Fibroblast of skin of scalp (primary cell): ENCODE measurements around the gene RSRC1.
A peak's percentile ranks its signal among the peaks of the same experiment; 100 is the strongest.

Experiments
- DNase-seq: peaks from one replicate; pipeline ENCODE4 v3.0.0-alpha.2; 2013

RSRC1 gene

GRCh38 chr3:158405507-158405906, 295.6 kb downstream of the RSRC1 start:
- DNase-seq, result no peak

GRCh38 chr3:158407844-158408517, 298.1 kb downstream of the RSRC1 start:
- DNase-seq, result no peak

DNA sequence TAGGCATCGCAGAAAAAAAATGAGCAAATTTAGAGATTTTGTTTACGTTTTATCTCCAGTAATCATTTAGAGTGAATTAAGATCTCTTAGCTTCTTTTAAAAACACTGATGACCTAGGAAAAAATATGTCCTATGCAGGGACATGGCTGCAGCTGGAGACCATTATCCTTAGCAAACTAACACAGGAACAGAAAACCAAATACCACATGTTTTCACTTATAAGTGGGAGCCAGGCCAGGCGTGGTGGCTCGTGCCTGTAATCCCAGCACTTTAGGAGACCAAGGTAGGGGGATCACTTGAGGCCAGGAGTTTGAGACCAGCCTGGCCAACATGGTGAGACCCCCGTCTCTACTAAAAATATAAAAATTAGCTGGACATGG, 298.6 kb downstream of the RSRC1 start:
- peak; percentile 35 for DNase-seq

GRCh38 chr3:158418035-158418434, 308.1 kb downstream of the RSRC1 start:
- DNase-seq, result no peak

DNA sequence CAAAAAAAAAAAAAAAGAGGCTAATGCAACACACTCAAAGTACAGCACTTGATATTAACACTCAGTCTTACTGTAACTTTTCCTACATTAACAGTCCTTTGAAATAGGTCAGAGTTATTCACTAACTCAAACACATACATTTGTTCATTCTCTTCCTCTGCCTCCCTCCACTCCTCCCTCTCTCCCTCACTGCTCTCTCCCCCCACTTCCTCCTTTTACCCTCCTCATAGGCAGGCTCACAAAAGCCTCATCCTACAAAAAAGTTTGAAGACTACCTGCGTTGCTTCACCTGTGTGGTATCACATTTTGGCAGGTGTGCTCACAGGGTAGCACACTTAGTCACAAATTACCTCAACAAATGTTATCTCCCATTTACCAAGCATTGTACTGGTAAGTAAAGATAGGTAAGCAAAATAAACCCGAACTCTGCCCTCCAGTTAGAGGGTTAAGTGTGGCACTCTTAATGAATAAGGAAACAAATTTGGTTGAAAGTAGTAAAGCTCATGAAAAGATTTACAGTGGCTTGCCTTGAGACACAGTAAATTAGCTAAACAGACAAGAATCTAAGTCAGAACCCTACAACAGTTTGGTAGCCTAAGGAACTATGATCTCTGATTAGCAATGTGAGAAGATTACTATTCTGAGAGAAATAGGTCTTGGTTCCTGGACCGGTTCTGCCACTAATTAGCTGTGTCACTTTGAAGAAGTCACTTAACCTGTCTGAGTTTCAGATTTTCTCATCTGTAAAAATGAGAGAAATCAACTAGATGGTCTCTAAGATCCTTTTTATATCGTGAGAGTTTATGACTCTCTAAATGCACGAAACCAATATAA, 310.1 kb downstream of the RSRC1 start:
- no peak for DNase-seq

- DNase-seq, result peak; percentile 12
Observed at GRCh38 chr3:158420654-158421396, 310.9 kb downstream of the RSRC1 start.

DNA sequence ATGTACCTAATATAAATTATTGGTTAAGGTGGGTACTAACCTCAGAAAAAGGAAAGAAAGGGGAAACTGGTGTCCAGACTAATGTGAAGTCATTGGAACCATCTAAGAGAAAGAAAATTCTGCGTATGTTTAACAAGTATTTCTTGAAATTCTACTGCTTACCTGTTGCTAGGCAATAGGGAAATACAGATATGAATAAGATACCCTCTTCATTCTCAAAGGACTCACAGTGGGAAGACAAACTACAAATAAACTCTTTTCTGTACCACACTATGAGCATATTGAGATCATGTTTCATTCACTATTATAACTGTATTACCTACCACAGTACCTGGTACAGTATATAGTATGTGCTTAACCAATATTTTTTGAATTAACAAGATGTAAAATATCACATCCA, 320.6 kb downstream of the RSRC1 start:
- DNase-seq, result no peak

GRCh38 chr3:158430968-158431367, 321.1 kb downstream of the RSRC1 start:
- peak; percentile 26 for DNase-seq

GRCh38 chr3:158431829-158432228, 321.9 kb downstream of the RSRC1 start:
- no peak for DNase-seq

- DNase-seq, result peak; percentile 75
Observed at GRCh38 chr3:158434412-158435038, 324.6 kb downstream of the RSRC1 start.

DNA sequence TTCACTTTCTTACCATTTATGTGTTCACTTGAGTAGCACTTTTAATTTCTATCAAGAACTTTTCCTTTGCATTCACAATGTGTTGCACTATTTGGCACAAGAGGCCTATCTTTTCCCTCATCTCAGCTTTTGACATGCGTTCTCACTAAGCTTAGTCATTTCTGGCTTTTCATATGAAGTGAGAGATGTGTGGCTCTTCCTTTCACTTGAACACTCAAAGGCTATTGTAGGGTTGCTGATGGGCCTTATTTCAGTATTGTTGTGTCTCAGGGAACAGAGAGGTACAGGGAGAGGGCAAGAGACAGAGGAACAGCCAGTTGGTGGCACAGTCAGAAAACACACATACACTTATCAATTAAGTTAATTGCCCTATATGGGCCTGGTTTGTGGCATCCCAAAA, 333.7 kb downstream of the RSRC1 start:
- DNase-seq, result no peak

DNA sequence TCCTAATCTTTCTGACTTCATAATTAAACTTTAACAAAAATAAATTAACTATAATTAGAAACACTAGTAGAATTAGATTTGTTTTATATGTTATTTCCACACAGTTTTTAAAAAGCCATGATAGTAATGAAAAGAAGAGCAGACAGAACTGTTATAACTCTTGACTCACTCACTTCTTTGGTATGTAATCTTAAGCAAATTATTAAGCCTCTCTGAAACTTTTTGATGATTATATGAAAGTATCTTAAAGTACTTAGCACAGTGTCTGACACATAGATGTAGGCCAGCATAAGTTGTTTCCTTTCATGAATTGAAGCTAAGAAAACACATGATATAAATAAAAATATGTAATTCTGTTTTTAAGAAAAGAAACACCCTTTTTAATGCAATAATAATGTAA, 337.5 kb downstream of the RSRC1 start:
- DNase-seq, result no peak

GRCh38 chr3:158451405-158452055, 341.6 kb downstream of the RSRC1 start:
- no peak for DNase-seq

- DNase-seq, result no peak
Observed at GRCh38 chr3:158452334-158452733, 342.4 kb downstream of the RSRC1 start.

DNA sequence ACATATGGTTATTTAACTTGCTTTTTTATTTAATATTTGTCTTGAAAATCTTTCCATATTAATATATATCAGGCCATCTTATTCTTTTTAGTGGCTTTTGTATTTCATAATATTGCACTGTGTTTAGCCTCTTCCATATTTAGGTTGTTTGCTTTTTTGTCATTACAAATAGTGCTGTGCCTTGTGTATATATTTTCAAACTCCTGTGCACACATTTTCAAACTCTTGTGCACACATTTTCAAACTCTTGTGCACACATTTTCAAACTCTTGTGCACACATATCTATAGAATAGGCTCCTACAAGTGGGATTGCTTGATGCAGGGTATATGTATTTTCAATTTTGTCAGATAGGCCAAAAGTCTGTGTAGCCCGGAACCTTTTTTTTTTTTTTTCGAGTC, 343.1 kb downstream of the RSRC1 start:
- DNase-seq, result no peak

- no peak for DNase-seq
Observed at GRCh38 chr3:158453865-158454264, 344.0 kb downstream of the RSRC1 start.

DNA sequence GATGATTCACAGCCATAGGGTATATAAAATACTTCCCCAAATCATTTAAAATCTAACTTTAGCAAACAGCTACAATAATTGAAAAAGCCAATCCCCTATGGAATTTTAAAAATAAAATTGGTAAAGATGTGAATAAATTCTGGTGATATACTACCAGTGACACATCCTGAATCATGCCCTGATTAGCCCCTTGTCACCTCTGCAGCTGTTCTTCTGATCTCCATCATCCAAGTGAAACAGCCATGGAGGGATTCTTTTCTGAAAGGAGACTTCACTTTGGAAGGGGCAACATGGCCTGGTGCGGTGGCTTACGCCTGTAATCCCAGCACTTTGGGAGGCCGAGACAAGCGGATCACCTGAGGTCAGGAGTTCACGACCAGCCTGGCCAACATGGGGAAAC, 345.5 kb downstream of the RSRC1 start:
- no peak for DNase-seq

- no peak for DNase-seq
Observed at GRCh38 chr3:158456114-158456513, 346.2 kb downstream of the RSRC1 start.

DNA sequence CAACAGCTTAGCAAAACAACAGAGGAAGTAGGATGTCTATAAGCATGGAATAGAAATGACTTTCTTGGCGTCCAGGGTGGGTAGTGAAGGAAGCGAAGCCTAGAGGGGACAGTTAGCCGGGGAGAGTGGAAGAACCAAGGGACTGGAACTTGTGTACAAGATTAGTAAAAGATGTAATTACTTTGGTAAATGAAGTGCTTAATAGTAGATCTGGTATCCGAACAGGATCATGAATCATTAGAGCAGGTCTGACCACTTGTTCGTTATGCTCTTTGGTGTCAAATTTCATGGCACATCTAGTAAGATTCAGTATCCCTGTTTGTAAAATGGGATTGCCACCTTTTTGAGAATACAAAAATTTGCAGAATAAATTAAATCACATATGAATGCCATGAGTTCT, 348.6 kb downstream of the RSRC1 start:
- no peak for DNase-seq

- no peak for DNase-seq
Observed at GRCh38 chr3:158460926-158461325, 351.0 kb downstream of the RSRC1 start.

DNA sequence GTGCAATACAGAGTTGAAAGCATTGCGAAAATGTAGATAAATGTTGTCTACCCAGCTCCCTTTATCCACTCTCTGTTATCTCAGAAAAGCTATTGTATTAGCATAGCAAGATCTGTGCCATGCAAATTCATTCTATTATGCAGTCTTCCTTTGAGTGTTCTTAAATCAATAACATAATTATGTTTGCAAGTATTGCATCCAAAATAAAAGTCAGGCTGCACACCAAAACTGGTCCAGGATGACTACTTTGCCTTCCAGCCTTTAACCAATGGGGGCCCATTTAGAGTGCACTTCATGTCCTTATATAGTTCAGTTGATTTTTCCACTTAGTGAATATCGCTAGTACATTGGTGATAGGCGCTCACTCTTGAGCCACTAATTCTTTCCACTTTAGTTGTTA, 353.7 kb downstream of the RSRC1 start:
- no peak for DNase-seq

DNA sequence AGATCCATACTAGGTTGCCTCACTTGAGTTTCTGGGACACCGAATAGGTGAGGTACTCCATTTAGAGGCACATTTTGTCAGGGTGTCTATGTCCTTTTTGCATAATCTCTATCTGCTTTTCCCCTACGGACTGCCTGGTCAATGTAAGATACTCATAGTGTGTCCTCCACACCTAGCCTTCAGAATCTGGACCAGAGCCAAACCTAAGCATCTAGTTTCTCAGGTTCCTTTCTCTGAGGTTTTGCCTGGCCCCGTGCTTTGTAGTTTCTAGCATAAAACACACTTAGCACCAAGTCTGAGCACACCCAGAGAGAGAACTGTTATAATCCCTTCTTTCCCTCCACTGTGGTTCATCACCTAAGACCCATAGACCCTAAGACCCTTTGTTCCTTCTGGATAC, 355.2 kb downstream of the RSRC1 start:
- DNase-seq, result no peak
